ENCODE measurements around the gene CASZ1.
A peak's percentile ranks its signal among the peaks of the same experiment; 100 is the strongest.

The CASZ1 gene

GRCh38 chr1:10738061-10739058 lies 58.1 kb downstream of the CASZ1 start:
- peaks cover 32% of the 10 kb centered on the region for H3K4me1 ChIP-seq (ENCODE audit: insufficient read depth, low read length)
- H3K9me3 ChIP-seq (ENCODE audit: low read length) = no peaks in the 10 kb centered on the region
- H3K4me3 ChIP-seq (ENCODE audit: low read length) = no peak overlapping the region
- H2AFZ ChIP-seq (ENCODE audit: low read depth, low read length) = no peak overlapping the region
- no peaks in the 10 kb centered on the region for H3K27me3 ChIP-seq (ENCODE audit: insufficient read depth, low read length)
- no peaks in the 10 kb centered on the region for H3K36me3 ChIP-seq (ENCODE audit: insufficient read depth, low read length)

GRCh38 chr1:10737651-10738050 lies 58.8 kb downstream of the CASZ1 start:
- H3K27me3 ChIP-seq (ENCODE audit: insufficient read depth, low read length) = no peaks in the 10 kb centered on the region
- H3K4me3 ChIP-seq (ENCODE audit: low read length) = no peak overlapping the region
- no peaks in the 10 kb centered on the region for H3K36me3 ChIP-seq (ENCODE audit: insufficient read depth, low read length)
- H3K4me1 ChIP-seq (ENCODE audit: insufficient read depth, low read length) = peaks cover 40% of the 10 kb centered on the region
- no peak overlapping the region for H2AFZ ChIP-seq (ENCODE audit: low read depth, low read length)
- H3K9me3 ChIP-seq (ENCODE audit: low read length) = no peaks in the 10 kb centered on the region

GRCh38 chr1:10736634-10737586 lies 59.5 kb downstream of the CASZ1 start:
- no peaks in the 10 kb centered on the region for H3K36me3 ChIP-seq (ENCODE audit: insufficient read depth, low read length)
- no peak overlapping the region for H2AFZ ChIP-seq (ENCODE audit: low read depth, low read length)
- peaks cover 39% of the 10 kb centered on the region for H3K4me1 ChIP-seq (ENCODE audit: insufficient read depth, low read length)
- H3K27me3 ChIP-seq (ENCODE audit: insufficient read depth, low read length) = no peaks in the 10 kb centered on the region
- no peak overlapping the region for H3K4me3 ChIP-seq (ENCODE audit: low read length)
- no peaks in the 10 kb centered on the region for H3K9me3 ChIP-seq (ENCODE audit: low read length)

- Histone ChIP-seq H3K27me3 (ENCODE audit: insufficient read depth, low read length) (no peaks in the 10 kb centered on the region), H3K4me1 (ENCODE audit: insufficient read depth, low read length) (peaks cover 39% of the 10 kb centered on the region), H2AFZ (ENCODE audit: low read depth, low read length) (no peak overlapping the region), H3K36me3 (ENCODE audit: insufficient read depth, low read length) (no peaks in the 10 kb centered on the region), H3K9me3 (ENCODE audit: low read length) (no peaks in the 10 kb centered on the region), H3K4me3 (ENCODE audit: low read length) (peak overlapping the region; percentile 17)
These were observed 60.7 kb downstream of the CASZ1 start for GRCh38 chr1:10735563-10736305.

- H3K36me3 ChIP-seq (ENCODE audit: insufficient read depth, low read length) = no peaks in the 10 kb centered on the region
- no peaks in the 10 kb centered on the region for H3K27me3 ChIP-seq (ENCODE audit: insufficient read depth, low read length)
- H3K4me3 ChIP-seq (ENCODE audit: low read length) = peak overlapping the region; percentile 17
- no peaks in the 10 kb centered on the region for H3K9me3 ChIP-seq (ENCODE audit: low read length)
- peaks cover 39% of the 10 kb centered on the region for H3K4me1 ChIP-seq (ENCODE audit: insufficient read depth, low read length)
- H2AFZ ChIP-seq (ENCODE audit: low read depth, low read length) = peak overlapping the region; percentile 17
These were observed 61.4 kb downstream of the CASZ1 start for GRCh38 chr1:10734962-10735544.

- peak overlapping the region; percentile 17 for H3K4me3 ChIP-seq (ENCODE audit: low read length)
- H3K4me1 ChIP-seq (ENCODE audit: insufficient read depth, low read length) = peaks cover 42% of the 10 kb centered on the region
- H3K36me3 ChIP-seq (ENCODE audit: insufficient read depth, low read length) = no peaks in the 10 kb centered on the region
- H3K27me3 ChIP-seq (ENCODE audit: insufficient read depth, low read length) = no peaks in the 10 kb centered on the region
- H3K9me3 ChIP-seq (ENCODE audit: low read length) = no peaks in the 10 kb centered on the region
- peak overlapping the region; percentile 17 for H2AFZ ChIP-seq (ENCODE audit: low read depth, low read length)
These were observed 62.1 kb downstream of the CASZ1 start for GRCh38 chr1:10734375-10734774.

- peaks cover 48% of the 10 kb centered on the region for H3K4me1 ChIP-seq (ENCODE audit: insufficient read depth, low read length)
- no peaks in the 10 kb centered on the region for H3K27me3 ChIP-seq (ENCODE audit: insufficient read depth, low read length)
- no peaks in the 10 kb centered on the region for H3K36me3 ChIP-seq (ENCODE audit: insufficient read depth, low read length)
These were observed 62.7 kb downstream of the CASZ1 start for GRCh38 chr1:10733474-10734366.

GRCh38 chr1:10730985-10731384 lies 65.5 kb downstream of the CASZ1 start:
- no peak overlapping the region for H2AFZ ChIP-seq (ENCODE audit: low read depth, low read length)

More at GRCh38 chr1:10733474-10734366, 62.7 kb downstream of the CASZ1 start:
- no peaks in the 10 kb centered on the region for H3K9me3 ChIP-seq (ENCODE audit: low read length)
- H2AFZ ChIP-seq (ENCODE audit: low read depth, low read length) = no peak overlapping the region
- no peak overlapping the region for H3K4me3 ChIP-seq (ENCODE audit: low read length)

GRCh38 chr1:10728595-10729410 lies 67.6 kb downstream of the CASZ1 start:
- peaks cover 61% of the 10 kb centered on the region for H3K4me1 ChIP-seq (ENCODE audit: insufficient read depth, low read length)
- peaks cover 9% of the 10 kb centered on the region for H3K27me3 ChIP-seq (ENCODE audit: insufficient read depth, low read length)
- H3K4me3 ChIP-seq (ENCODE audit: low read length) = peak overlapping the region; percentile 13
- H3K9me3 ChIP-seq (ENCODE audit: low read length) = no peaks in the 10 kb centered on the region
- H3K36me3 ChIP-seq (ENCODE audit: insufficient read depth, low read length) = no peaks in the 10 kb centered on the region
- no peak overlapping the region for H2AFZ ChIP-seq (ENCODE audit: low read depth, low read length)

More at GRCh38 chr1:10730985-10731384, 65.5 kb downstream of the CASZ1 start:
- Histone ChIP-seq H3K9me3 (ENCODE audit: low read length) (no peaks in the 10 kb centered on the region), H3K27me3 (ENCODE audit: insufficient read depth, low read length) (no peaks in the 10 kb centered on the region), H3K36me3 (ENCODE audit: insufficient read depth, low read length) (no peaks in the 10 kb centered on the region), H3K4me3 (ENCODE audit: low read length) (no peak overlapping the region), H3K4me1 (ENCODE audit: insufficient read depth, low read length) (peaks cover 66% of the 10 kb centered on the region)

GRCh38 chr1:10727751-10728232 lies 68.7 kb downstream of the CASZ1 start:
- Histone ChIP-seq H3K27me3 (ENCODE audit: insufficient read depth, low read length) (peaks cover 13% of the 10 kb centered on the region), H3K36me3 (ENCODE audit: insufficient read depth, low read length) (no peaks in the 10 kb centered on the region), H2AFZ (ENCODE audit: low read depth, low read length) (no peak overlapping the region), H3K4me1 (ENCODE audit: insufficient read depth, low read length) (peaks cover 51% of the 10 kb centered on the region), H3K4me3 (ENCODE audit: low read length) (no peak overlapping the region), H3K9me3 (ENCODE audit: low read length) (peaks cover under 1% of the 10 kb centered on the region)

GRCh38 chr1:10726355-10726754 lies 70.1 kb downstream of the CASZ1 start:
- Histone ChIP-seq H3K4me3 (ENCODE audit: low read length) (no peak overlapping the region), H3K4me1 (ENCODE audit: insufficient read depth, low read length) (peaks cover 51% of the 10 kb centered on the region), H2AFZ (ENCODE audit: low read depth, low read length) (no peak overlapping the region), H3K27me3 (ENCODE audit: insufficient read depth, low read length) (peaks cover 26% of the 10 kb centered on the region), H3K9me3 (ENCODE audit: low read length) (peaks cover 2% of the 10 kb centered on the region), H3K36me3 (ENCODE audit: insufficient read depth, low read length) (no peaks in the 10 kb centered on the region)
